ENCODE data around the gene RNF215.

The RNF215 gene

GRCh38 chr22:30422481-30423300, 35.5 kb upstream of the RNF215 start:
- TF ChIP-seq, protein P1, sequence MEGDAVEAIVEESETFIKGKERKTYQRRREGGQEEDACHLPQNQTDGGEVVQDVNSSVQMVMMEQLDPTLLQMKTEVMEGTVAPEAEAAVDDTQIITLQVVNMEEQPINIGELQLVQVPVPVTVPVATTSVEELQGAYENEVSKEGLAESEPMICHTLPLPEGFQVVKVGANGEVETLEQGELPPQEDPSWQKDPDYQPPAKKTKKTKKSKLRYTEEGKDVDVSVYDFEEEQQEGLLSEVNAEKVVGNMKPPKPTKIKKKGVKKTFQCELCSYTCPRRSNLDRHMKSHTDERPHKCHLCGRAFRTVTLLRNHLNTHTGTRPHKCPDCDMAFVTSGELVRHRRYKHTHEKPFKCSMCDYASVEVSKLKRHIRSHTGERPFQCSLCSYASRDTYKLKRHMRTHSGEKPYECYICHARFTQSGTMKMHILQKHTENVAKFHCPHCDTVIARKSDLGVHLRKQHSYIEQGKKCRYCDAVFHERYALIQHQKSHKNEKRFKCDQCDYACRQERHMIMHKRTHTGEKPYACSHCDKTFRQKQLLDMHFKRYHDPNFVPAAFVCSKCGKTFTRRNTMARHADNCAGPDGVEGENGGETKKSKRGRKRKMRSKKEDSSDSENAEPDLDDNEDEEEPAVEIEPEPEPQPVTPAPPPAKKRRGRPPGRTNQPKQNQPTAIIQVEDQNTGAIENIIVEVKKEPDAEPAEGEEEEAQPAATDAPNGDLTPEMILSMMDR (IDR thresholded peaks at IDR 0.05; ENCODE audit: control insufficient read depth, insufficient read depth, low read depth, low read length, missing control alignments): peak; percentile 4
- DNase-seq (ENCODE audit: low read depth): peak; percentile 81
- H3K4me3 ChIP-seq (ENCODE audit: control insufficient read depth, low read depth, low read length): peak overlapping the region; percentile 46

DNA sequence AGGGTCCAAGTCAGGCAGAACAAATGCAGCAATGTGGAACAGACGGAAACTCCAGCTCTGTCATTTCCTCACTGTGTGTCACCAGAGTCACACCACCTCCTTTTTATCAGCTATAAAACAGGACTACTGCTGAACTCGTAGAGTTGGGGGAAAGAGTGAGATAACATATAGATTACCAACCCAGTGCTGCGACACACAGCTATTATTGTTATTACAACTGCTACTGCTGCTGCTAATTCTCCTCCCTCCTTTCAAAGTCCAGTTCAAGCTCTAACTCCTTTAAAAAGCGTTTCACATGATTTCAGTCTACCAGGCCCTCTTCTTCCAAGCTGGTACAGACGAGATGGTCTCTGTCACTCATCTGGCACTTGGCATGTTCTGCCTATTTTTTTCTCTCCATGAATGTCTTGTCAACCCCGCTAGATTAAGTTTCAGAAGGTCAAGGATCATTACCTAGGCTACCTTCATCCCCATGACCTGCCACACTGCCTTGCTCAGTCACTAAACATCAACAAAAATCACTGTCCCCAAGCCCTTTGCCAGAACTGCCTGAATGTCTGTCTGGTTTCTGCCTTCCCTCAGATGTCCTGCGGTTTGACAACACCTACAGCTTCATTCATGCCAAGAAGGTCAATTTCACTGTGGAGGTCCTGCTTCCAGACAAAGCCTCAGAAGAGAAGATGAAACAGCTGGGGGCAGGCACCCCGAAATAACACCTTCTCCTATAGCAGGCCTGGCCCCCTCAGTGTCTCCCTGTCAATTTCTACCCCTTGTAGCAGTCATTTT, 34.7 kb upstream of the RNF215 start:
- no peak overlapping the region for H3K4me3 ChIP-seq (ENCODE audit: control insufficient read depth, low read depth, low read length)
- TF ChIP-seq, protein P1 (IDR thresholded peaks at IDR 0.05; ENCODE audit: control insufficient read depth, insufficient read depth, low read depth, low read length, missing control alignments): no peak
- no peak for DNase-seq (ENCODE audit: low read depth)

- DNase-seq (ENCODE audit: low read depth): peak; percentile 59
- TF ChIP-seq, protein P1 (IDR thresholded peaks at IDR 0.05; ENCODE audit: control insufficient read depth, insufficient read depth, low read depth, low read length, missing control alignments): no peak
- H3K4me3 ChIP-seq (ENCODE audit: control insufficient read depth, low read depth, low read length): no peak overlapping the region
Observed at GRCh38 chr22:30420347-30421125, 33.3 kb upstream of the RNF215 start.

GRCh38 chr22:30416837-30417236, 29.6 kb upstream of the RNF215 start:
- TF ChIP-seq, protein P1 (IDR thresholded peaks at IDR 0.05; ENCODE audit: control insufficient read depth, insufficient read depth, low read depth, low read length, missing control alignments): no peak
- no peak for DNase-seq (ENCODE audit: low read depth)
- H3K4me3 ChIP-seq (ENCODE audit: control insufficient read depth, low read depth, low read length): no peak overlapping the region

DNA sequence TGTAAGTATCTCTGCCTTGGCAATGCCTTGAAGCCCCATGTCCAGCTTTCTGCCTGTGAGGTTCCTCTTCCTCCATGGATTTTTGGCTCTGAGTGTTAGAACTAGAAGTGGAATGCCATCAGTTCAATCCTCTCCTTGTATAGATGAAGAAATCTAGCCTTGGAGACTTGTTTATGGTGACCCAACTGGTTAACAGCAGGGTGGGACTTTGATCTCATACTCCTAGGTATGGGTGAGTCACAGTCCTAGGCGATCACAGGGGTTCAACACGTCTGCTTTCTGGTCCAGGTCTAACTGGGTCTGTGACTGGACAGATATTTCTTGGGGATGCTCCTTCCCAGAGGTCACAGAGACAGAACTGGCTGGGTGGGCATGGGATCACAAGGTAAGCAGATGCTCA, 29.2 kb upstream of the RNF215 start:
- TF ChIP-seq, protein P1 (IDR thresholded peaks at IDR 0.05; ENCODE audit: control insufficient read depth, insufficient read depth, low read depth, low read length, missing control alignments): no peak
- no peak for DNase-seq (ENCODE audit: low read depth)

DNA sequence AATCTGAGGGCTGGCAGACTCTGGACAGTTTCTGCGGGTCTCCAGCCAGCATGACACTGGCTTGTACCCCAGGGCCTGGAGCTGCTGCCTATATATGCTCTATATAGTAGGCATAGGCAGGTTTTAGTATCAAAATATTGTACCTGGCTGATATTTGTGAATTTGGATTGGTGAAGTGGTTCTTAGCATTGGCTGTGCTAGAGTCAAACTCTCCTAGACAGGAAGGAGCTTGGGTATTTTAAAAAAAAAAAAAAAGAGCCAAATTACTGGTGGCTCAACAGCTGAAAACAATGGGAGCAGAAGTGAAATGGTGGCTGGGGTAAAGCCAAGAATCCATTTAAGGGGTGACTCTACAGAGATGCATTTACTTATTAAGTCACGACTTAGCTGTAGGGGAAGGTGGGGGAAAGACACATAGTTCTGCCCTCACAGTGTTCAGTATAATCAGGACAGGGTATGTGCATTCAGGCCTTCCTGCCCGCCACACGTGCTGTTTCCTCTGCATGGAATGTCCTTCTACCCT, 27.4 kb upstream of the RNF215 start:
- TF ChIP-seq, protein P1 (IDR thresholded peaks at IDR 0.05; ENCODE audit: control insufficient read depth, insufficient read depth, low read depth, low read length, missing control alignments): no peak
- H3K4me3 ChIP-seq (ENCODE audit: control insufficient read depth, low read depth, low read length): no peak overlapping the region
- DNase-seq (ENCODE audit: low read depth): no peak

More for the DNA sequence above, 29.2 kb upstream of the RNF215 start:
- no peak overlapping the region for H3K4me3 ChIP-seq (ENCODE audit: control insufficient read depth, low read depth, low read length)

All from AG09309 (cell line).